GM12801 (cell line): ENCODE data around the gene PODNL1.

Source experiments
- CTCF ChIP-seq: IDR thresholded peaks from one replicate; pipeline ENCODE4 v1.5.1; 2011; ENCODE audit warnings: control low read depth; ENCODE audit not compliant: insufficient read length; ENCODE audit errors: extremely low read depth

The PODNL1 gene

DNA sequence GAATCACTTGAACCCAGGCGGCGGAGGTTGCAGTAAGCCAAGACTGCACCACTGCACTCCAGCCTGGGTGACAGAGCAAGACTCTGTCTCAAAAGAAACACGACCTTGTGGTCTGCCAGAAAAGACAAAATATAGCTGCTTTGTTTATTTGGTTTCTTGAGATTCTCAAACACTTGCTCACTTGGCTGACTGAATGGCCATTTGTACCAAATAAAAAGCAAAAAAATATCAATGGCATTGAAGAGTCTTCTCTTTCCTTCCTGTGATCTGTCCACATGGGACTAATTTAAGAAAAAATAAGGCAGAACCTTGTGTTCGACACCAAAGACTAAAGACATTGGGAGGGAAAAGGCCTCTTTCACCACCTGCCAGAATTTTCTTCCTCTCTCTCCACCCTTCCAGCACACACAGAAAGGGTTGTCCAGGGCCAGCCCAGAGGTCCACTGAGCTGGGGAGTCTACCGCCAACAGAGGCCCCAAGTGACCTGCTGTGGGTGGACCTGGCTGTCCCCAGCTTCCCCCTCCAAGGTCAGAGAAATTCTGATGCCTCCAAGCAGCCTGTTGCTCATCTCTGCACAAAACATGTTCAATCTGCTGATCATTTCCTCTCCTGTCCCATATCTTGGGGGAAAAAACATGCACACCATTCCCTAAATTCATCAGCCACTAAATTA is 38.2 kb downstream of the PODNL1 start:
- no peak for TF ChIP-seq CTCF

DNA sequence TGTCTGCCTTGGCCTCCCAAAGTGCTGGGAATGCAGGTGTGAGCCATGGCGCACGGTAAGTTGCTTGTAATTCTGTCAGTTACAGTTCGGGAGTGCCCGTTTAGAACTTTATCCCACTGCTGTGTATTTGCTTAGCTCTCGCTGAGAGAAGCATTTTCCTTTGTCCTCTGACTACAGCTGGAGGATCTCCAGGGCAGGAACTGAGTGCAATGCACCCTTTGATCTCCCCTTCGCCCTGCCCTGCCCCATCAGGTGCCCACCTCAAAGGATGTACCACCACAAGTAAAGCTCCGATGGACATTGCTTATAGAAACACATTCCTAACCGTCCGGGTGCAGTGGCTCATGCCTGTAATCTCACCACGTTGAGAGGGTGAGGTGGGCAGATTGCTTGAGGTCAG is 38.8 kb downstream of the PODNL1 start:
- no peak for TF ChIP-seq CTCF

DNA sequence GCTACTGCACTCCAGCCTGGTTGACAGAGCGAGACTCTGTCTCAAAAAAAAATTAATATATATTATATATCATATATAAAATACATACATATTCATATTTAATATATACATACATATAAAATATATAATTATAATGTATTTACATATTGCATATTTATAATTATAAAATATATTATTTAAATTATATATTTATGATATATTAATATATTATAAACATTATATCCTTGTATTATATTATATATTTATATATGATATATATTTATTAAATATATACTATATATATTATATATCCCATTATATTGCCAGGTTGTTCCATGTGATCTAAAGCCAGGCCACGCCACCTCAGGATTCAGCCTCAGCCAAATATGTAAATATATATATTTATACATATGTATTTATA is 42.0 kb downstream of the PODNL1 start:
- no peak for TF ChIP-seq CTCF

DNA sequence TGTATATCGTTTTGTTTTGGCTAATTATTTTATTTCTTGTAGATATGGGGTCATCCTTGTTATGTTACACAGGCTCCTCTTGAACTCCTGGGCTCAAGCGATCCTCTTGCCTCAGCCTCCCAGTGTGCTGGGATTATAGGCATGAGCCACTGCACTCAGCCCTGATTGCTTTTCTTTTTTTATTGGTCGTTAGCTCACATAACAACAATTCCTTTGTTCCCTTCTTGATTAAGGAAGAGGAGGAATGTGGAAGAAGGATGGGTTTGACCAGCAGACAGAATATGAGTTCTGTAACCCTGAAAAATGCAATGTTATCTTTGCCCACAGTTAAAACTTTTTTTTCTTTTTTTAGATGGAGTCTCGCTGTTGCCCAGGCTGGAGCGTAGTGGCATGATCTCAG is 43.7 kb downstream of the PODNL1 start:
- TF ChIP-seq CTCF: no peak

DNA sequence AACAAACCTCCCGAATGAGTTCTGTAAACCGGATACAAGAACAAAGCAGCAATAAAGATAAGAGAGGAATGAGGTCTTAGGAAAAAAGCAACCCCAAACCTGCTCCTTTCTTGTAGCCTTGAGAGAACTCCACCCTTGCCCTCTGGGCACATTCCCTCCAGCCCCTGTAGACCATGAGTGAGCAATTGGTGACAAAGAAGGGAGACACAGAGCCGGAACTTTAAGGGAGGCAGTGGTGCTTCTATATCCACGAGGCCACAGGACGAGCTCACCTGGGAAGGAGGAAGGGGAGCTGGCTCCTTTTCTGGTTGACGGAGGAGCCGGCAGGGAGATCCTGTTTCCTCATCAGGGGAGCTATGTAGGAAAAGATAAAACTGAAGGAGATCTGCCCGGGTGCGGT is 45.3 kb downstream of the PODNL1 start:
- no peak for TF ChIP-seq CTCF

- no peak for TF ChIP-seq CTCF
These were observed 48.1 kb downstream of the PODNL1 start for GRCh38 chr19:13890136-13890535.

DNA sequence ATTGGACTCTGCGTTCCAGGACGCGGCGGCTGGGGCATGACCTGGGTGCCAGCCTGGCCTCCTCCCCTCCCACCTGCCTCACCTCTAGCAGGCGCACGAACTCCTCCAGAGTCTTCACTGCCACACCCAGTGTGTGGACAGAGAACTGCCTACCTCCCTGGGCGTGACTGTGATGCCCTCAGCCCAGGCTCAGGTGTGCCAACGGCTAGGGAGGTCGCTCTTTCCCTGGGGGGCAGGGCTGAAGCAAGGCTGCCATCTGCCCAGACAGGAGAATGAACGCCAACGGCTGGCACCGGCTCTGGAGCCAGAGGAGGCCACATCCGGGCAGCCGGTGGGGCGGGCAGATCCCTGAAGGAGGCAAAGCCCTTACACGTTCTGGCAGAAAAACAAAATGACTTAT is 49.9 kb downstream of the PODNL1 start:
- no peak for TF ChIP-seq CTCF
